ENCODE data around the gene PTPRR. TPM values are rescaled to one million over a fixed set of nuclear protein-coding genes. Genes with fewer than 3 reads are reported as not detected.

PTPRR gene
- total and polyA plus RNA-seq, 2 of the 13 experiments (the other 11 are each of a cell fraction or from before 2014, with no cell fraction given) = not detected

- H3K9me3 ChIP-seq (ENCODE audit: low read length) = no peaks in the 10 kb centered on the region
- H3K4me2 ChIP-seq (ENCODE audit: low read depth, low read length) = no peak overlapping the region
- H3K27ac ChIP-seq (ENCODE audit: extremely low read length, insufficient read depth, low read length) = no peak overlapping the region
- intact Hi-C loops (cut with micrococcal nuclease; ENCODE audit: unreplicated experiment) = no loop called here
- no peaks in the 10 kb centered on the region for H3K36me3 ChIP-seq (replicated peaks in 1 of 2; ENCODE audit: control insufficient read depth in 1 of 2, insufficient read depth in 2 of 2, low read length in 2 of 2)
- H4K20me1 ChIP-seq (ENCODE audit: insufficient read depth, low read length) = no peaks in the 10 kb centered on the region
- in situ Hi-C loops (cut with HindIII; ENCODE audit: extremely low pct_ligation_motif_present, low pct_unique_long_range_greater_than_20kb) = no loop called here
- H3K4me3 ChIP-seq (replicated peaks in 1 of 3; ENCODE audit: insufficient read depth in 1 of 3, low read depth in 2 of 3, low read length in 3 of 3) = no peak overlapping the region
- ChIA-PET POLR2A (no interaction called here), CTCF (ENCODE audit: low intra/inter-chr PET ratio, low total read pairs) (no interaction called here)
- H2AFZ ChIP-seq (ENCODE audit: low read length) = no peak overlapping the region
- H3K79me2 ChIP-seq (ENCODE audit: insufficient read depth, low read length) = no peaks in the 10 kb centered on the region
- H3K9ac ChIP-seq (ENCODE audit: insufficient read depth, low read depth, low read length) = no peak overlapping the region
- ATAC-seq (no peak), FAIRE-seq (no peak), DNase-seq (ENCODE audit: low spot score) (no peak)
- BruUV-seq (replicated peaks) = no TSS peak
- 4% methylated on average over 1 of the region's 1 CpG for WGBS (ENCODE audit: low lambda C conversion rate)
- H3K4me1 ChIP-seq (ENCODE audit: insufficient read depth, low read length) = no peaks in the 10 kb centered on the region
- H3K27me3 ChIP-seq (ENCODE audit: control insufficient read depth in 1 of 2, insufficient read depth in 2 of 2, low read length in 2 of 2) = no peaks in the 10 kb centered on the region; a peak in 1 of 5 replicates
- TF ChIP-seq FLYWCH1 (CRISPR knock-in tag; IDR thresholded peaks at IDR 0.05) = no peak
- TF ChIP-seq GATA4 (IDR thresholded peaks at IDR 0.05; ENCODE audit: borderline replicate concordance, low read depth) = no peak
- TF ChIP-seq XRCC5 (optimal IDR thresholded peaks at IDR 0.05; ENCODE audit: low read length) = no peak
- TF ChIP-seq NAIF1 (CRISPR knock-in tag; IDR thresholded peaks at IDR 0.05; ENCODE audit: borderline replicate concordance) = no peak
- TF ChIP-seq, protein P1, sequence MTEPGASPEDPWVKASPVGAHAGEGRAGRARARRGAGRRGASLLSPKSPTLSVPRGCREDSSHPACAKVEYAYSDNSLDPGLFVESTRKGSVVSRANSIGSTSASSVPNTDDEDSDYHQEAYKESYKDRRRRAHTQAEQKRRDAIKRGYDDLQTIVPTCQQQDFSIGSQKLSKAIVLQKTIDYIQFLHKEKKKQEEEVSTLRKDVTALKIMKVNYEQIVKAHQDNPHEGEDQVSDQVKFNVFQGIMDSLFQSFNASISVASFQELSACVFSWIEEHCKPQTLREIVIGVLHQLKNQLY (CRISPR knock-in tag; IDR thresholded peaks at IDR 0.05) = no peak
- no peak for TF ChIP-seq ZNF225 (CRISPR knock-in tag; IDR thresholded peaks at IDR 0.05)
- TF ChIP-seq HNRNPUL1 (IDR thresholded peaks at IDR 0.05; ENCODE audit: low read depth, low read length) = no peak
- no peak for TF ChIP-seq SMAD3 (CRISPR knock-in tag; IDR thresholded peaks at IDR 0.05)
- no peak for TF ChIP-seq ZNF24 (IDR thresholded peaks at IDR 0.05)
- TF ChIP-seq ZNF576 (CRISPR knock-in tag; IDR thresholded peaks at IDR 0.05) = no peak
- TF ChIP-seq, protein P2, sequence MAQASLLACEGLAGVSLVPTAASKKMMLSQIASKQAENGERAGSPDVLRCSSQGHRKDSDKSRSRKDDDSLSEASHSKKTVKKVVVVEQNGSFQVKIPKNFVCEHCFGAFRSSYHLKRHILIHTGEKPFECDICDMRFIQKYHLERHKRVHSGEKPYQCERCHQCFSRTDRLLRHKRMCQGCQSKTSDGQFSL (CRISPR knock-in tag; IDR thresholded peaks at IDR 0.05) = no peak
- no peak for TF ChIP-seq ZNF687 (CRISPR knock-in tag; IDR thresholded peaks at IDR 0.05)
Measured at GRCh38 chr12:70652451-70652850, 268.1 kb downstream of the PTPRR start.

Measured in HepG2 (cell line).